Choroid plexus epithelial cell (primary cell): ENCODE data around the gene SAMD14.
A peak's percentile ranks its signal among the peaks of the same experiment; 100 is the strongest.

ENCODE experiments used
- DNase-seq: peaks from one replicate; pipeline ENCODE4 v3.0.0-alpha.2; 2010; ENCODE audit warnings: low read depth
- H3K4me3 ChIP-seq: 2 replicates; pipeline ENCODE4 v1.5.1; 2011; ENCODE audit warnings: low read depth, mild to moderate bottlenecking, control low read depth, low read length, moderate library complexity
- TF ChIP-seq, protein P1 (sequence below): conservative IDR thresholded peaks from 2 replicates; pipeline ENCODE4 v1.5.1; 2011; ENCODE audit warnings: low read depth, mild to moderate bottlenecking, control low read depth, inconsistent platforms, low read length, moderate library complexity

SAMD14 gene

DNA sequence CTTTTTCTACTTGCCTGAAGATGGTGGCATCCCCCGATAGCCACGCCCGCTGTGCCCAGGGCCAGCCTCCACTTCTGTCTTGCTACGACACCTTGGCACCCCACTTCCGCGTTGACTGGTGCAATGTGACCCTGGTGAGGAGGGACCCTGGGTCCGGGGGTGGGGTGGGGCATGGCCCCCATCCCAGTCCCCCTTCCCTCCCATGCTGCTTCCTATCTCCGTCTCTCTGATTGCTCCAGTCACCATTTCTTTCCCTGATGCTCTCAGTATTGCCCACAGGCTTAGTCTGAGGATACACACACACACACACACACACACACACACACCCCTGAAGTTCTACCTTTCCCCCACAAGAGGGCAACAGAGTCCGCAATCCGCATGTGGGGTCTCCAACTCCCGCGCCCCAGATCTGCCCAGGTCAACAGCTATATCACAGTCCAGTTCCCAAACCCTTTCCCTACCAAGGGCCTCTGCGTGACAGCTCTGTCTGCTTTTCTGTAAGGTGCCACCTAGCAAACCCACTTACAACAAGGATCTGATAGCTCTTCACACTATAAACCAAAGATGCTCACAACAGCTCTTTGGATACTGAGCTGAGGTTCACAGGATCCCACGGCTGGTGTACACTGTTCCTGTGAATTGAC is 39.3 kb upstream of the SAMD14 start:
- H3K4me3 ChIP-seq: no peak overlapping the region
- TF ChIP-seq, protein P1, sequence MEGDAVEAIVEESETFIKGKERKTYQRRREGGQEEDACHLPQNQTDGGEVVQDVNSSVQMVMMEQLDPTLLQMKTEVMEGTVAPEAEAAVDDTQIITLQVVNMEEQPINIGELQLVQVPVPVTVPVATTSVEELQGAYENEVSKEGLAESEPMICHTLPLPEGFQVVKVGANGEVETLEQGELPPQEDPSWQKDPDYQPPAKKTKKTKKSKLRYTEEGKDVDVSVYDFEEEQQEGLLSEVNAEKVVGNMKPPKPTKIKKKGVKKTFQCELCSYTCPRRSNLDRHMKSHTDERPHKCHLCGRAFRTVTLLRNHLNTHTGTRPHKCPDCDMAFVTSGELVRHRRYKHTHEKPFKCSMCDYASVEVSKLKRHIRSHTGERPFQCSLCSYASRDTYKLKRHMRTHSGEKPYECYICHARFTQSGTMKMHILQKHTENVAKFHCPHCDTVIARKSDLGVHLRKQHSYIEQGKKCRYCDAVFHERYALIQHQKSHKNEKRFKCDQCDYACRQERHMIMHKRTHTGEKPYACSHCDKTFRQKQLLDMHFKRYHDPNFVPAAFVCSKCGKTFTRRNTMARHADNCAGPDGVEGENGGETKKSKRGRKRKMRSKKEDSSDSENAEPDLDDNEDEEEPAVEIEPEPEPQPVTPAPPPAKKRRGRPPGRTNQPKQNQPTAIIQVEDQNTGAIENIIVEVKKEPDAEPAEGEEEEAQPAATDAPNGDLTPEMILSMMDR: peak; percentile 95
- DNase-seq: peak; percentile 81

DNA sequence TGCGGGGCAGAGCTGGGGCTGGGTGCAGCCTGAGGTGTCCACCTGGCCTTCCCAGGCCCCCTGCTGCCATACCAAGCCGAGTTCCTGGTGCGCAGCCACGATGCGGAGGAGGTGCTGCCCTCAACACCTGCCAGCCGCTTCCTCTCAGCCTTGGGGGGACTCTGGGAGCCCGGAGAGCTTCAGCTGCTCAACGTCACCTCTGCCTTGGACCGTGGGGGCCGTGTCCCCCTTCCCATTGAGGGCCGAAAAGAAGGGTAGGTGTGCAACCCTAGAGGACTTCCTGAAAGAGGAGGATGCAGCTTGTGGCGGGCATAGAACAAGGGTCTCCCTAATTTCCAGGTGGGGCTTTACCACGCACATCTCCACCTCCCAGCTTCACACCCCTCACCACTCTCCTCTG is 38.4 kb upstream of the SAMD14 start:
- TF ChIP-seq, protein P1: no peak
- no peak overlapping the region for H3K4me3 ChIP-seq

DNA sequence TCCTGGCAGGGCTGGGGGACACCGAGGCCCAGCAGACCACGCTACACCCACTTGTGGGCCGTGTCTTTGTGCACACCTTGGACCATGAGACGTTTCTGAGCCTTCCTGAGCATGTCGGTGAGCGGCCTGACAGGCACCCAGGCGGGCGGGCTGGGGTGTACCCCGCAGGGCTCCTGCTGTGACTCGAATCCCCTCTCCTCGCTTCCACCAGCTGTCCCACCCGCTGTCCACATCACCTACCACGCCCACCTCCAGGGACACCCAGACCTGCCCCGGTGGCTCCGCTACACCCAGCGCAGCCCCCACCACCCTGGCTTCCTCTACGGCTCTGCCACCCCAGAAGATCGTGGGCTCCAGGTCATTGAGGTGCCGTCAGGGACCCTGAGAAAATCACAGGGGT is 37.4 kb upstream of the SAMD14 start:
- TF ChIP-seq, protein P1: no peak
- no peak for DNase-seq
- H3K4me3 ChIP-seq: no peak overlapping the region

More for the DNA sequence above, 38.4 kb upstream of the SAMD14 start:
- no peak for DNase-seq

DNA sequence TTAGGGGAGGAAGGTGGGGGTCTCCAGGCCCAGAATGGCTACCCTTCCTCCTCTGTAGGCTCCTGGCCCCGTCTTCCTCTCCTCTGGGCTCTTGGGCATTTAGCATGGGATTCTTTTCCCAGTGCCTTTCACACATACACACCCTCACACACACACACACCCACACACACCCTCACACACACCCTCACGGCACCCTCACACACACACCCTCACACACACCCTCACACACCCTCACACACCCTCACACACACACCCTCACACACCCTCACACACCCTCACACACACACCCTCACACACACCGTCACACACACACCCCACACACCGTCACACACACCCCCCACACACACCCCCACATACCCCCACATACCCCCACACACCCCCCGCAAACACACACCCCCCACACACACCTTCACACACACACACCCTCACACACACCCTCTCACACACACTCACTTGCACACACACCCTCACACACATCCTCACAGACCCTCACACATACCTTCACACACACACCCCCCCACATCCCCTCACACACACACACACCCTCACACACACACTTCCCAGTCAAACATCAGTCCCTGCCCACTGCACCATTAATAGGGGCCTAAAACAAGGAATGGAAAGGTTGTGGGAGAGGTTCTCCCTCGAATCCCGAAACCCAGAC is 36.7 kb upstream of the SAMD14 start:
- no peak overlapping the region for H3K4me3 ChIP-seq
- no peak for DNase-seq
- TF ChIP-seq, protein P1: no peak

DNA sequence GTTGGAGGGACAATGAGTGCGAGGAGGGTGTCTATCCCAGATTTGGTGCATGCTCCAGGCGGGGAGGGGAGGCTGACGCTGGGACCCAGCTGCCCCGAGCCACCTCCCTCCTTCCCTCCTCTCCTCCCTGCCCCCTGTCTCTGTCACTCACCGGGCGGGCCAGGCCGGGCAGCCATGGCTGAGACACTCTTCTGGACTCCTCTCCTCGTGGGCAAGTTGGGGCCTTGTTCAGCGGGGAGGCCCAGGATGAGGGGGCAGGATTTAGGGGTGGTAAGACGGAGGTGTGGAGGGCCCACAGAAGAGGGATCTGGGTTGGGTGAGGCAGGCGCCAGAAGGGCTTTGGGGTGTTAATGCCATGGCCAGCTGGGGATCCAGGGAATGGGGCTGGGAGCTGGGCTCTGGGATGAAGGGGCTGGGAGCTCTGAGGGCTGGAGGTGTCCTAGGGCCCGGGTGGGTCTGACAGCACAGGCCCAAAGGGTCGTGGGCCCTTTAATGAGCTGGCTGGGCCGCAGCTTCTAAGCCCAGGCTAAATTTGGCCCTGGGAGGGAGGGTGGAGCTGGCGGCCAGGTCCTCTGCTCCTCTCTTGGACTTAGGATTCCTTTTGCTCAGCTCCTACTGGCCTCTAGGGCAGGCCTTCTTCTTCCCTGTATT is 36.0 kb upstream of the SAMD14 start, which contains the start of gene SGCA:
SGCA (plus strand) TSS at position 139 of the 651 bp plus-strand sequence; CDS start at position 175, 36 bp downstream.
- no peak within 1 kb of the TSS for H3K4me3 ChIP-seq
- TF ChIP-seq, protein P1: no peak
- DNase-seq: no peak

DNA sequence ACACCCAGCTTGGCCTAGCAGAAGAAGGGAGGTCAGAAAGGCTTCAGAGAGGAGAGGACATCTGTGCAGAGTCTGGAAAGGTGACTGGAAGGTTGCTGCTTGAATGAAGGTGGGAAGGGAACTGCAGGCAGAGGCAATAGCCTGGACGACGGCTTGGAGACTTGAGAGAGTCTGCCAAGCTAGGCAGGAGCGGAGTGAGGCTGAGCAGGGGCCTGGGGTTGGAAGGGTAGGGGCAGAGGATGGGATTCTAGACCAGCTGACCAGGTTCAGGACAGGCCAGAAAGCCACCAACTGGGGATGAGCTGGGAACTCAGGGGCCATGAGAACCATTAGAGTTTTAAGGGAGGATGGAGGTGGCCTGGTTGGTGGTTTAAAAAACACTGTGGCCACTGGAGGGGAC is 35.5 kb upstream of the SAMD14 start:
- DNase-seq: no peak
- H3K4me3 ChIP-seq: no peak overlapping the region
- TF ChIP-seq, protein P1: no peak
